HG03558 (cell line): ENCODE results near the gene TBC1D5.
"Not testable (repeated sequence)": the region's sequence is repeated elsewhere in the genome, so short reads cannot be mapped to it uniquely, and the experiment has no call there.

Experiments used
- ATAC-seq: cut with Tn5 transposase; IDR thresholded peaks from one replicate; pipeline ENCODE4 v1.9.1; 2021; ENCODE audit warnings: moderate number of reproducible peaks; ENCODE audit not compliant: unreplicated experiment; ENCODE audit errors: extremely low read depth

TBC1D5 gene

GRCh38 chr3:17655743-17656142, 86.7 kb downstream of the TBC1D5 start:
- peak; percentile 72 for ATAC-seq

GRCh38 chr3:17649748-17650147, 92.7 kb downstream of the TBC1D5 start:
- ATAC-seq: not testable (repeated sequence)

- not testable (repeated sequence) for ATAC-seq
Measured at GRCh38 chr3:17648630-17649355, 93.6 kb downstream of the TBC1D5 start.

- ATAC-seq: no peak
Measured at GRCh38 chr3:17645074-17645698, 97.2 kb downstream of the TBC1D5 start.

DNA sequence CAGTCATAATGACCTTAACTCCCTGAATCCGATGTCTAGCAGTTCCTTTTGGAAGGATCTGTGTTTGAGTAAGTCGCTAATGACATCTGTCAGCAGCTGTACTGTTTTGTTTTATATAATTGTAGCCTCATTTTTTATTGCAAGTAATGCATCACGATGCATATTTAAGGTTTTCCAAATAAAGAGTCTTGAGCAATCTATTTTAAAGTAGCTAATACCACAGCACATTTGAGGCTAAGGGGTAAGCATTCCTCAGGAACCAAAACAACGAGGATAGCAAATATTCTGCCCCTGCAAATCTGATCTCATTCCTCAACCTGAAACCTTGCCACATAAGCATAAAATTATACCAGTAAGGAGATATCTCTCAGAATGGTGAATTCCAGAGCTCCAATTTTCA, 98.7 kb downstream of the TBC1D5 start:
- ATAC-seq: no peak

DNA sequence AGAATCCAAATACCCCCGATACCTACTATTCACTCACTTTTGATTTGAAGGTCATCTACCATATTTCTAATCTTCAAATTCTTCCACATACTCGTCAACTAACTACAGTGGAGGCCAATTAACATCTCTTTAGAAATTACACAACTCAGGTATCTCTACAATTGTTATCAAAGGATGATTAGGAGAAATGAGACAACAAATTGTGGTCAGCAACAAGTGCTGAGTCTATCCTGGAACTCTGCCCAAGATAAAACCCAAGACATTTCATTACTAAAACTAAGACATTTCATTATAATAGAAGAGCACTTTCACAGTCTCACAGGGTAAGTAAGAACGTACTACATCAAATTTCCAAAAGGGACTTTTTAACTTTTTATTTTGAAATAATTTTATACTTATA, 100.0 kb downstream of the TBC1D5 start:
- ATAC-seq: no peak

- ATAC-seq: no peak
Measured at GRCh38 chr3:17640466-17640865, 102.0 kb downstream of the TBC1D5 start.

DNA sequence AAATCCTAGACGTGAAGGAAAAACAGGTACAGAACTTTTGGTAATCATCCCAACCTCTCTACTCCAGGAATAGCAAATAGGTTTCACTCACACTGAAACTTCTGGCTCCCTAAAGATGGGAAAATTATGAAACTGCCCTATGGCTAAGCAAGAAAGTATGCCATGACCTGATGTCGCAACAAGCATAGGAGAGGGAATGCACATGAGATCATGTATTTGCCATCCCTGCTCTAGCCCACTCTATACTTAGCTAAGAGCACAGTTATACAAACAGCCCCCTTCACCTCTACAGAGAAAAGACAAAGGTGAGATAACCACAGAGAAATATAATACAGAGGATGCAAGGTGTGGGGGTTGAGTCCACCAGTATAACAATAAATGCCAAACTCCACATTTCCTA, 102.7 kb downstream of the TBC1D5 start:
- no peak for ATAC-seq

DNA sequence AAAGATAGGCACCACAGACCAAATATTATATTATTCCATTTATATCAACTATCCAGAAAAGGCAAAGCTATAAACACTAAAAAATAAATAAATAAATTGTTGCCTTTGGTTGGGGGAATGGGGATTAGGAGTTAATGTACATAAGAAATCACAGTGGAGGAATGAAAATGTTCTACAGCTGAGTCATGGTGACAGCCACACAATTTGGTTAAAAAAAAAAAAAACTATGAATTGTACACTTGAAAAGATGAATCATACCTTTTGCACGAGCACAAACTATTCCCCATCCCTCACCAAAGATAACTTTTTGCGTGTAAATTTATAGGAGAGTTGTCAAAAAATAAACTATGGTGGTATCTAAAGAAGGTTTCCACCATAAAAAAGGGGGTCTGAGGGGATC, 103.2 kb downstream of the TBC1D5 start:
- ATAC-seq: no peak

GRCh38 chr3:17638356-17638755, 104.1 kb downstream of the TBC1D5 start:
- no peak for ATAC-seq

GRCh38 chr3:17635675-17636074, 106.8 kb downstream of the TBC1D5 start:
- not testable (repeated sequence) for ATAC-seq

DNA sequence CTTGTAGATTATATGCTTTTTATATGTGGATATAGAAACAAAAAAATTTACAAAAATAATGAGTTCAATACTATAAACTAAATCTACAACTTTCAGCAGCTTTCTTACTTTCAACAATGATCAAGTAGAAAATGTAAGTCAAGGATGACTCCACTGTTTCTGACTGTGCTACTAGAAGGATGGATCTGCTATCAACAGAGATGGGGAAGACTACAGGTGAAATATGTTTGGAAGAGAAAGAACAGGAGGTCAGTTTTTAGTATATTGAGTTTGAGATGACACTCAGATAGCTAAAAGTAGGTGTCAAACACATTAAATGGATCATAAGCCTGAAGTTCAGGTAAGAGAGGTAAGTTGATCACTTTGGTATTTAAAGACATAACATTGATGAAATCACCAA, 107.5 kb downstream of the TBC1D5 start:
- ATAC-seq: no peak

DNA sequence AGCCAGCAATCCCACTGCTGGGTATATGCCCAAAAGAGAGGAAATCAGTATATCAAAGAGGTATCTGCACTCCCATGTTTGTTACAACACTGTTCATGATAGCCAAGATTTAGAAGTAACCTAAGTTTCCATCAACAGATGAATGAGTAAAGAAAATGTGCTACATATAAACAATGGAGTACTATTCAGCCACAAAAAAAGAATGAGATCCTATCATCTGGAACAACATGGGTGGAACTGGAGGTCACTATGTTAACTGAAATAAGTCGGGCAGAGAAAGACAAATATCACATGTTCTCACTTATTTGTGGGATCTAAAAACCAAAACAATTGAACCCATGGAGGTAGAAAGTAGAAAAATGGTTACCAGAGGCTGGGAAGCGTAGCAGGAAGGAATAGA, 108.2 kb downstream of the TBC1D5 start:
- no peak for ATAC-seq

- ATAC-seq: no peak
Measured at GRCh38 chr3:17632401-17633100, 109.9 kb downstream of the TBC1D5 start.

GRCh38 chr3:17631609-17632008, 110.8 kb downstream of the TBC1D5 start:
- no peak for ATAC-seq

DNA sequence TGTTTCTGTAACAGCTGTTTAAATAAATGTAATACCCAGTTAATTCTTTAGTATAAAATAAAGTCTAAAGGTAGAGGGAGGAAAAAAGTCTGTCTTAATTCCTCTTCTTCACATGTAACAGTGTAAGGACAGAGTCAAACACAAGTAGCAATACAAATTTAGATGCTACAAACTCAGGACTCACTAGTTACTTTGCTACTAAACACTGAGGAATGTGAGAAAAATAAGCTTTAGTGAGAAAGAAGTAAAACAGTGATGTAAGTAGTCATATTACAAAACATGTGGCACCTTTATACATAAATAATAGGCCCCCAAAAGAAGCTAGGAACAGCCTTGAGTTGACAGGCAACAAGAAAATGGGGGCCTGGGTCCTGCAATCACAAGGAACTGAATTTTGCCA, 113.0 kb downstream of the TBC1D5 start:
- no peak for ATAC-seq

DNA sequence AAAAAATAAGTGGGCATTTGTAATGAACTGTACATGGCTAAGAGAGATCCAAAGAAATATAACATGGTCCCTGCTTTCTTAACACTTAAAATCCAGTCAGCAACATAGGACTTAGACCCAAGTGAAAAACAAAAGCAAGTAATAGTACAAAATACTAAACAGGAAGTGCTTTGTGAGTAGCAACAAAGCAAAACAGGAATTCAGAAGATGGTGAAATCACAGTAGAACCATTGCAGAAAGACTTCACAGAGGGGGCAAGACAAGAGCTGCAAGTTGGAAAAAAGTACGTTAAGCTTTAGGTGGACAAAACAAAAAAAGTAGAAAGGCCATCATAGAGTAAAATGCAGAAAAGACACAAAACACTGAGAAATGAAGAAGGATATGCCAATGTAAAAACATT, 116.0 kb downstream of the TBC1D5 start:
- no peak for ATAC-seq

- ATAC-seq: no peak
Measured at GRCh38 chr3:17625133-17625532, 117.3 kb downstream of the TBC1D5 start.

DNA sequence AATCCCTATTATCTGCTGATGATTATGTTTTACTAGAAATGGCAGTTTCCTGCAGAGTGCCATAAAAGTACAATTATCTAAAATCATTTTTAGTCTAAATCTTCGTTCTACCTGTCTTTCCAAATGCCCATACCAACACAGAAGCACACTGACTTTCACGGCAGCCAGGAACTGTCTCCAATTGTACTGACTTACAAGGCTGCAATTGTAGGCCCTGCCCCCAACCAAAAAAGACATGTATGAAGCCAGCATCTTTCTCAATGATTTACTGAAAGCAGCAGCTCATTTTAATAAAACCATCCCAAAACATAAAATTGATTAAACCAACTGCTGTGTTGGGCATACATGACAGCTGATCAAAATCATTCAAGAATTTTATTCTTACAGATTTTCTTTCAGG, 119.0 kb downstream of the TBC1D5 start:
- ATAC-seq: no peak

DNA sequence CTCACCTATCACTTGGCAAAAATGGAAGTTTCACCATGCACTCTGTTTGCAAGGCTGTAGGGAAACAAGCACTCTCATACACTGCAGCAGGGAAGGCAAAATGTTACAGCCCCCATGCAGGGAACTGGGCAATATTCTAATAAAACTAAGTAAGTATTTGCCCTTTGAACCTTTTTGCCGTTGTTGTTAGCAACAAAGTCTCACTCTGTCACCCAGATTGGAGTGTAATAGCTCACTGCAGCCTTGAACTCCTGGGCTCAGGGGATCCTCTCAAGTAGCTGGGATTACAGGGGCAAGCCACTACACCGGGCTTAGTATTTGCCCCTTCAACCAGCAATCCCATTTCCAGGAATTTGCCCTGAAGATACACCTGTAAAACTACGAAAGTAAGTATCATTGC, 122.5 kb downstream of the TBC1D5 start:
- ATAC-seq: no peak

GRCh38 chr3:17613017-17613416, 129.4 kb downstream of the TBC1D5 start:
- not testable (repeated sequence) for ATAC-seq
